GM12873 (cell line): ENCODE measurements around the gene IKZF2.

ENCODE experiments used
- TF ChIP-seq, protein P1 (sequence below): IDR thresholded peaks from 2 replicates; pipeline ENCODE4 v1.5.1; 2012; ENCODE audit warnings: low read depth, mild to moderate bottlenecking, moderate library complexity, low read length, control low read depth; ENCODE audit not compliant: insufficient read depth; ENCODE audit errors: missing control alignments

The IKZF2 gene

DNA sequence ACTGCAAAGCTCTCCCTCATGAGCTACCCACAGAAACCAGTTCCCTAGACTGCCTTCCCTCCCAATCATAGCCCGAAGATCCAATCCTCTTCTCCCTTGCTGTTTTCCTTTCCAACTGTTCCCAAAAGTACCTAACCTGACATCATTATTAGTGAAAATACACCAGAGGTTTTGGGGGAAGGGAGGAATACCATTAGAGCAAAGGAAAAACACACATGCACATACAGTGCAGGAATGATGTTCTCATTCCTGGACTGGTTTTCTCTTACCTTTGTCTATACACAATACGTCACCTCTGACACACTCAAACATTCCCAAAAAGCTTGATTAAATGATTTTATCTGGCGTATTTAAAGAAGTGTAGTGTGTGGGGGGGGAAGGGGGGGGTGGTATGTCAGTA is 46.2 kb downstream of the IKZF2 start:
- TF ChIP-seq, protein P1, sequence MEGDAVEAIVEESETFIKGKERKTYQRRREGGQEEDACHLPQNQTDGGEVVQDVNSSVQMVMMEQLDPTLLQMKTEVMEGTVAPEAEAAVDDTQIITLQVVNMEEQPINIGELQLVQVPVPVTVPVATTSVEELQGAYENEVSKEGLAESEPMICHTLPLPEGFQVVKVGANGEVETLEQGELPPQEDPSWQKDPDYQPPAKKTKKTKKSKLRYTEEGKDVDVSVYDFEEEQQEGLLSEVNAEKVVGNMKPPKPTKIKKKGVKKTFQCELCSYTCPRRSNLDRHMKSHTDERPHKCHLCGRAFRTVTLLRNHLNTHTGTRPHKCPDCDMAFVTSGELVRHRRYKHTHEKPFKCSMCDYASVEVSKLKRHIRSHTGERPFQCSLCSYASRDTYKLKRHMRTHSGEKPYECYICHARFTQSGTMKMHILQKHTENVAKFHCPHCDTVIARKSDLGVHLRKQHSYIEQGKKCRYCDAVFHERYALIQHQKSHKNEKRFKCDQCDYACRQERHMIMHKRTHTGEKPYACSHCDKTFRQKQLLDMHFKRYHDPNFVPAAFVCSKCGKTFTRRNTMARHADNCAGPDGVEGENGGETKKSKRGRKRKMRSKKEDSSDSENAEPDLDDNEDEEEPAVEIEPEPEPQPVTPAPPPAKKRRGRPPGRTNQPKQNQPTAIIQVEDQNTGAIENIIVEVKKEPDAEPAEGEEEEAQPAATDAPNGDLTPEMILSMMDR = no peak

DNA sequence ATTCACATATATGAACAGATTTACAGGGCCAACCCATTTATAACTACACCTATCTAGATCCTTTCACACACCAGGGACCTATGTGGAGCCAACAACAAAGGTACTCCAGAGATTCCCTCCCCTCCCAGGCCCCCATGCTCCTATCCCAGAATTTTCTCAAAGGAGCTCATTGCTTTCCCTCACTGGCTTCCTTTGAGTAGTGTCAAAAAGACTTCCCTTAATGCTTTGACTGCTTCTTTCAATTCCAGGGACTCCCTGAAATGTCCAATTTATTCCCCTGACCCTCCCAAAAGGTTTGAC is 46.6 kb downstream of the IKZF2 start:
- TF ChIP-seq, protein P1 = no peak

DNA sequence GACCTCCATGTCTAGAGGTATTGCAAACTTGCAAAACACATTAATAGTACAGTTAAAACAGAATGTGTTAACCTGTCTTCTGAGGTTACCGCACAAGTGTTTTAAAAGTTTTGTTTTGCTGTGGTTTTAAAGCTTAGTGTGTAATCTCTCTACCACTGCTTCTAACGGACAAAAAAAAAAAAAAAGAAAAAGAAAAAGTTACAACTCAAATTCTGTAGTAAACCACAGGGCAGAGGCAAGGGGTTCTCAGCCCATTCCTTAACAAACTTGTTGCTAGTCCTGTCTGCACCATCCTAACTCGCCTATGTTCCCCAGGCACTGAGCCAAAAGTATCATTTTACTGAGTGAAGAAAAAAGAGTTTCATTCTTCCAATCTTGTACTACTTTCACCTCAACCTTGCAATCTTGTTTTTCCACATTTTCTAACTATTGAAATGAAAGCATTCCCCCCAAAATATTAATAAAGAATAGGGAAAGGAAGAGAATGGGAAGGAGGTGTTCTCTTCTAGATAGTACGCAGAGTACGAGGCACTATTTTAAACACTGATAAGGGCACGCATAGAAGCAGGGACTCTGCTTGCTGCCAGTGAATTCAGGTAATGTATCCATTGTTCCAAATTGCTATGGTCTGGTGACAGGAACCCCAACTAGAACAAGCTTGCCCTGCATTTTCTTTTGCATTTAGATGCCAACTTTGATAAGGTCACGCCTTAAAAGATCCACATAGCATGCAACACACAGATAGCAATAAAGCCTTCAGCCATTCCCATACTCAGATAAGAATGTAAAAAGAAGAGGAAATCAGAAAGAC is 47.1 kb downstream of the IKZF2 start:
- TF ChIP-seq, protein P1 = no peak

DNA sequence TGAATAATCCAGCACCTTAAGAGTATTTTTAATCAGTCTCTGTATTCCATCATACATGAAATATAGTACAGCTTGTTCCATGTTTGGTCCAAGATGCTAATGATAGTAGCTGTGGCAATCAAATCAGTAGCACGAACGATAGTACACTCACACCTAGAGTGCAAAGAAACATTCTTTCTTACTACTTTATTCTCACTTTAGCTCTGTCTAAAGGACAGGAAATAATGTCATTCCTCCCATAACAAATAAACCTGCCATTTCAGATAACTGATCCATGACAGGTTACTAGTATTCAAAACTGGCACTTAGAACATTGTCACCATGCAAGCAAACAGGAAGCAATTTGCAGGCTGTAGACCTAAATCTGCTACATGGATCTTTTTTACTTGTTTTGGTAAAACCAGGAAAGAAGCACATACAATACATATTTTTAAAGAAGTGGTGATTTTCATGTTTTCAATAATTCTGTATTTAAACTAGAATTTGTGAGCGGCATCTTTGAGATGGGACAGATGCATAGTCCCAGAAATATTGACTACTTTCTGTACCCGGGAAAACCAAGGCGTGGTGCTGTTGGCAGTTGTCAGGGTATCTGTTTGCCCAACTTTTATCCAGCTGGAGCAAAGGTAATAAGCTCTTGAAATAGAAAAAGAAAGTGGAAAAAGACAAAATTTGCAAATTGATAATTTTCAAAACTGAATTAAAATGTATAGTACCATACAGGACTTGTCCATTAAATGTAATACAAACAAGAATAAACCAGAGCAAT is 49.5 kb downstream of the IKZF2 start:
- TF ChIP-seq, protein P1 = no peak

DNA sequence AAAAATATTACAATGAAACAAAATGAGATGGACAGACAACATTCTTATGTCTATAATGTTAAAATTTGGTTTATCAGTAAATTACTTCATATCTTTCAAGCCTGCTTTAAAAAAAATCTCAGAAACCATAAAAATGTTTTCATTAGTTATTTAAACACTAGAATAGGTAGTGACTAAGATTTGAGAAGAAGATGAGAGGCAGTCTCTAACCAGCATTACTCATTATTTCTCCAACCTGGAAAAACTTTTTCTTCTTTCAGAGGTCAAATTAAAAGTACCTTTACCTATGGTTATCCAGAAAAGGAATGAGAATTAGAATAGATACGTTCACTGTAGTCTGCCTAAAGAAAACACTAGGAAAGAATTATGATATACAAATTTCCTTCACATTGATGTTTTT is 50.3 kb downstream of the IKZF2 start:
- TF ChIP-seq, protein P1 = no peak

DNA sequence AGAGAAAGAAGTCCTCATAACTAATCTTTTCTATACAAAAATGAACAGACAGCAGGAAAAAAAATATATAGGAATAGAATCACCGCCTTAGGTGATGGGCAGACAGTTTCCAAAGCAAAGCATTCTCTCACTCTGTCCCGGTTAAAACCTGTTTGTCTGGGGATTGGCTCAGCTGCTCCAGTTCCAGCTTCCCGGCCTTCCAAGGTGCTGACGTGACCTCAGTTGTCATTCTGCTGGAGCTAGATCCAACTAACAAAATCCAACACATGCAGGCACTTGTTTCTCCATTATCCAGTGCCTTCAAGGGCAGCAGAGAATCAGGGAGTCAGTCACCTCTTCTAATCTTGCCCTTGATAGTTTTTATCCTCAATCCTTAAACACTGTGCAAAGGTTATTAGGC is 52.8 kb downstream of the IKZF2 start:
- TF ChIP-seq, protein P1 = no peak

DNA sequence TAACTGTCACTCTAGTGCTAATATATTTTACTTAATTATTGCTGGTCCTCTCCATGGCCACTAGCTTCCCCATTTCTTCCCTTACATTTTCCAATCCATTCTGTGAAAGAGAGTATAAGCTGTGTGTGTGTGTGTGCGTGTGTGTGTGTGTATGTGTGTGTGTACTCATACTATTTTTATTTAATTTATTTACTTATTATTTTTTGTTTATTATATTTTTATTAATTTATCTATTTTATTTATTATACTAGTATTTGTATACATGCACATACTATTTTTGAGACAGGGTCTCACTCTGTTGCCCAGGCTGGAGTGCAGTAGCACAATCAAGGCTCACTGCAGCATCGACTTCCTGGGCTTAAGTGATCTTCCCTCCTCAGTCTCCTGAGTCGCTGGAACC is 59.6 kb downstream of the IKZF2 start:
- TF ChIP-seq, protein P1 = no peak
